Breast epithelium (tissue), 3 donors: ENCODE measurements around the gene SH2D6.
A peak's percentile ranks its signal among the peaks of the same experiment; 100 is the strongest.

Source experiments
- POLR2A ChIP-seq: fragments of 450-650 bp; IDR thresholded peaks from one replicate; pipeline ENCODE4 v1.6.1; 2016; ENCODE audit warnings: antibody characterized with exemption, mild to moderate bottlenecking, moderate library complexity
- POLR2AphosphoS5 ChIP-seq, 3 donors: sonication (generic); formaldehyde crosslinking; IDR thresholded peaks; one replicate each; pipeline ENCODE4 v1.6.1; 2017; ENCODE audit warnings: antibody characterized with exemption in 3 of 3
- TF ChIP-seq, protein P1 (sequence below), 3 donors: fragments of 450-650 bp; IDR thresholded peaks; one replicate each; pipeline ENCODE4 v1.5.1; 2016 to 2017; ENCODE audit warnings: antibody characterized with exemption in 3 of 3, mild to moderate bottlenecking in 3 of 3, moderate library complexity in 3 of 3

DNA sequence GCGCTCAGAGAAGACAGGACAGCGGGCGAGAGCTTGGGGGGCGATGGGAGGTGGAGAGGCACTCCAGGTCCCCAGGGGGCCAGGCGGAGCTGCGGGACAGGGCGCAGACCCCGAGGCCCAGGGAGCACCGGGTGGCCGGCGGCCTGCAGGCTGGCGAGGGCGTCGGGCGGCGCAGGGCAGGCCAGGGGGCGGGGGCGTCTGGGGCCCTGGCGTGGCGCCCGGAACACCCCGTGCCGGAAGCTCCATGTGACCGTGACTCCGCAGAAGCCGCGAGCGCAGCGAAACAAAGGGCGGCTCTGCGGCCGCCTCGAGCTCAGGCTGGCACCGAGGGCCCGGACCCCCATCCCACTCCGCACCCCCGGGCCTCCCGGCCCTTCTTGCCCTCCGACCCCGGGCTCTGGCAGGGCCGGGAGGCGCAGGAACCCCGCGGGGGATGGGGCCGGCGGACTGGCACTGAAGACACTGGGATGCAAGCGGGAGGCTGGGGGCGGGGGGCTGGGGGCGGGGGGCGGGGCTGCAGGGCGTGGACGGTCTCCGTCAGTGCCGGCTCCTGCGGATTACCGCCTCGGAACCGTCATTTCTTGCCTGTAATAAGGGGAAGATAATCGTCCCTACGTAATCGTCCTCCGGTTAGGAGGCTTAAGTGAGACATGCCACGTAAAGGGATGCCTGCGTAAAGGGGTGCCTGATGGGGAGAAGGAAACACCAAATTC lies 19.1 kb downstream of the SH2D6 start:
- TF ChIP-seq, protein P1, sequence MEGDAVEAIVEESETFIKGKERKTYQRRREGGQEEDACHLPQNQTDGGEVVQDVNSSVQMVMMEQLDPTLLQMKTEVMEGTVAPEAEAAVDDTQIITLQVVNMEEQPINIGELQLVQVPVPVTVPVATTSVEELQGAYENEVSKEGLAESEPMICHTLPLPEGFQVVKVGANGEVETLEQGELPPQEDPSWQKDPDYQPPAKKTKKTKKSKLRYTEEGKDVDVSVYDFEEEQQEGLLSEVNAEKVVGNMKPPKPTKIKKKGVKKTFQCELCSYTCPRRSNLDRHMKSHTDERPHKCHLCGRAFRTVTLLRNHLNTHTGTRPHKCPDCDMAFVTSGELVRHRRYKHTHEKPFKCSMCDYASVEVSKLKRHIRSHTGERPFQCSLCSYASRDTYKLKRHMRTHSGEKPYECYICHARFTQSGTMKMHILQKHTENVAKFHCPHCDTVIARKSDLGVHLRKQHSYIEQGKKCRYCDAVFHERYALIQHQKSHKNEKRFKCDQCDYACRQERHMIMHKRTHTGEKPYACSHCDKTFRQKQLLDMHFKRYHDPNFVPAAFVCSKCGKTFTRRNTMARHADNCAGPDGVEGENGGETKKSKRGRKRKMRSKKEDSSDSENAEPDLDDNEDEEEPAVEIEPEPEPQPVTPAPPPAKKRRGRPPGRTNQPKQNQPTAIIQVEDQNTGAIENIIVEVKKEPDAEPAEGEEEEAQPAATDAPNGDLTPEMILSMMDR (IDR thresholded peaks at IDR 0.05), result no peak
- TF ChIP-seq POLR2A, result peak; percentile 85
- peak in 2 of 3 donors; percentile 81 to 86 for TF ChIP-seq POLR2AphosphoS5 (IDR thresholded peaks at IDR 0.05)
